KMS-11 (cell line): Measurements from ENCODE around the gene TGOLN2.
"Not testable (repeated sequence)": the region's sequence is repeated elsewhere in the genome, so short reads cannot be mapped to it uniquely, and the experiment has no call there.

Source experiments
- H2AFZ ChIP-seq: fragments of 200-600 bp; sonication (generic); 2 replicates; pipeline ENCODE4 v1.6.1; 2016; ENCODE audit warnings: antibody characterized with exemption, mixed run types, low read depth
- H3K27ac ChIP-seq: fragments of 200-600 bp; sonication (generic); 2 replicates; pipeline ENCODE4 v1.6.1; 2016; ENCODE audit warnings: mild to moderate bottlenecking, mixed run types
- H3K27me3 ChIP-seq: fragments of 200-600 bp; sonication (generic); 2 replicates; pipeline ENCODE4 v1.6.1; 2017; ENCODE audit warnings: mild to moderate bottlenecking, low read depth, mixed run types, moderate library complexity; ENCODE audit not compliant: insufficient read depth
- H3K36me3 ChIP-seq: fragments of 200-600 bp; sonication (generic); 2 replicates; pipeline ENCODE4 v1.6.1; 2017; ENCODE audit warnings: mild to moderate bottlenecking, mixed run types; ENCODE audit not compliant: insufficient read depth
- H3K4me1 ChIP-seq: fragments of 200-600 bp; sonication (generic); 2 replicates; pipeline ENCODE4 v1.6.1; 2016; ENCODE audit warnings: mild to moderate bottlenecking, low read depth, mixed run types; ENCODE audit not compliant: poor library complexity, severe bottlenecking
- H3K4me2 ChIP-seq: fragments of 200-600 bp; sonication (generic); 2 replicates; pipeline ENCODE4 v1.7.0; 2016; ENCODE audit warnings: mild to moderate bottlenecking, mixed run types
- H3K4me3 ChIP-seq: fragments of 200-600 bp; sonication (generic); IDR thresholded peaks from 2 replicates; pipeline ENCODE4 v1.6.1; 2017; ENCODE audit warnings: low read depth, low read length, mixed read lengths; ENCODE audit not compliant: insufficient read depth
- H3K79me2 ChIP-seq: fragments of 200-600 bp; sonication (generic); 2 replicates; pipeline ENCODE4 v1.6.1; 2016; ENCODE audit warnings: low read depth, mixed run types; ENCODE audit not compliant: insufficient read depth
- H3K9ac ChIP-seq: fragments of 200-600 bp; sonication (generic); 2 replicates; pipeline ENCODE4 v1.6.1; 2016; ENCODE audit warnings: mild to moderate bottlenecking, mixed run types
- H4K20me1 ChIP-seq: fragments of 200-600 bp; sonication (generic); 2 replicates; pipeline ENCODE4 v1.6.1; 2016; ENCODE audit warnings: mild to moderate bottlenecking, mixed run types; ENCODE audit not compliant: insufficient read depth
- TF ChIP-seq, protein P1 (sequence below): fragments of 200-600 bp; sonication (generic); conservative IDR thresholded peaks from 2 replicates; pipeline ENCODE4 v1.6.1; 2017; ENCODE audit warnings: low read depth, mild to moderate bottlenecking, antibody characterized with exemption, low read length, moderate library complexity, mixed read lengths

TGOLN2 gene

DNA sequence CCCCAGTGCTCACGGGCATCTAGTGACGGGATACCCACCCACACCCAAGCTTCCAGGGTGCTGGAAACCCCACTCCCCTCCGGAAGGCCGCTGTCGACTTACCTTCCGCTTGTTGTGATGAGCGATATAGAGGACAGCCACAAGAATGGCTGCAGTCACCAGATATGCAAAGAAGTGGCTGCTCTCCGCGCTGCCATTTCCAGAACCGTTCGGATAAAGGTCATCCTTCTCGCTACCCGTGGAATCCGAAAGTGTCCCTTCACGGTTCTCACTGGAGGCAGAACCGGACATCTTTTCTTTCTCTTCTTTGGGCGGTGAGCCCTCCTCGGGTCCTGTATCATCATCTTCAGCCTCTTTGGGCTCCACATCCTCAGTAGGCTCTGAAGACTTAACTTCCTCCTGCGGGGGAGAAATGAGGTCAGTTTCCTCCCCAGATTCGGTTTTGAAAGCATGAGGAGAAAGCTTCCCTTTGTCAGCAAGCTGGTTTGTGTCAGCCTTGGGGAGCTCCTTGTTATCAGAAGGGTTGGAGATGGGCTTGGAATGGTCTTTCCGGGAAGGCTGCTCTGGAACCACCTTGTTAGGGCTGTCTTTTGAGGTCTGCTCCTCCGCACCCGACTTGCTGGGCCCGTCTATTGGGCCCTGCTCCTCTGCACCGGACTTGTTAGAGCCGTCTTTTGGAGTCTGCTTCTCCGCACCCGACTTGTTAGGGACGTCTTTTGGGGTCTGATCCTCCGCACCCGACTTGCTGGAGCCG is 1.2 kb downstream of the TGOLN2 start:
- peaks cover 48% of the 10 kb centered on the region for H3K79me2 ChIP-seq
- peak overlapping the region; percentile 55 for H3K4me3 ChIP-seq
- H3K4me2 ChIP-seq: peak overlapping the region; percentile 83
- TF ChIP-seq, protein P1, sequence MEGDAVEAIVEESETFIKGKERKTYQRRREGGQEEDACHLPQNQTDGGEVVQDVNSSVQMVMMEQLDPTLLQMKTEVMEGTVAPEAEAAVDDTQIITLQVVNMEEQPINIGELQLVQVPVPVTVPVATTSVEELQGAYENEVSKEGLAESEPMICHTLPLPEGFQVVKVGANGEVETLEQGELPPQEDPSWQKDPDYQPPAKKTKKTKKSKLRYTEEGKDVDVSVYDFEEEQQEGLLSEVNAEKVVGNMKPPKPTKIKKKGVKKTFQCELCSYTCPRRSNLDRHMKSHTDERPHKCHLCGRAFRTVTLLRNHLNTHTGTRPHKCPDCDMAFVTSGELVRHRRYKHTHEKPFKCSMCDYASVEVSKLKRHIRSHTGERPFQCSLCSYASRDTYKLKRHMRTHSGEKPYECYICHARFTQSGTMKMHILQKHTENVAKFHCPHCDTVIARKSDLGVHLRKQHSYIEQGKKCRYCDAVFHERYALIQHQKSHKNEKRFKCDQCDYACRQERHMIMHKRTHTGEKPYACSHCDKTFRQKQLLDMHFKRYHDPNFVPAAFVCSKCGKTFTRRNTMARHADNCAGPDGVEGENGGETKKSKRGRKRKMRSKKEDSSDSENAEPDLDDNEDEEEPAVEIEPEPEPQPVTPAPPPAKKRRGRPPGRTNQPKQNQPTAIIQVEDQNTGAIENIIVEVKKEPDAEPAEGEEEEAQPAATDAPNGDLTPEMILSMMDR: no peak
- H4K20me1 ChIP-seq: 0 out of 2 replicates have a peak, but pooled peaks cover 8% of the 10 kb centered on the region
- H3K36me3 ChIP-seq: no peaks in the 10 kb centered on the region; the same call in 1 of the 2 replicates
- peak overlapping the region; percentile 93; the same call in 1 of the 2 replicates for H3K9ac ChIP-seq
- H3K4me1 ChIP-seq: peaks cover 46% of the 10 kb centered on the region
- H3K27me3 ChIP-seq: no peaks in the 10 kb centered on the region
- H2AFZ ChIP-seq: no peak overlapping the region
- H3K27ac ChIP-seq: peak overlapping the region; percentile 36

DNA sequence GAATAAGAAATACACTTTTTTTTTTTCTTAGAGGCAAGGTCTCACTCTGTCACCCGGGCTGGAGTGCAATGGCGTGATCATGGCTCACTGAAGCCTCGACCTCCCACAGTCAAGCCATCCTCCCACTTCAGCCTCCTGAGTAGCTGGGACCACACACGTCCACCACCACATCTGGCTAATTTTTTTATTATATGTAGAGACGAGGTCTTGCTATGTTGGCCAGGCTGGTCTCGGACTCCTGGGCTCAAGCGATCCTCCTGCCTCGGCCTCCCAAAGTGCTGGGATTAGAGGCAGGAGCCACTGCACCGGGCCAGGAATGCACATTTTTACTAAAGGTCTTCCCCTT is 2.4 kb downstream of the TGOLN2 start:
- Histone ChIP-seq H3K36me3 (no peaks in the 10 kb centered on the region; the same call in 1 of the 2 replicates), H3K4me1 (peaks cover 42% of the 10 kb centered on the region), H3K27ac (no peak overlapping the region), H2AFZ (no peak overlapping the region), H4K20me1 (0 out of 2 replicates have a peak, but pooled peaks cover 8% of the 10 kb centered on the region), H3K4me2 (peak overlapping the region; percentile 83), H3K4me3 (no peak overlapping the region), H3K9ac (no peak overlapping the region), H3K27me3 (no peaks in the 10 kb centered on the region), H3K79me2 (peaks cover 48% of the 10 kb centered on the region)
- TF ChIP-seq, protein P1: no peak

DNA sequence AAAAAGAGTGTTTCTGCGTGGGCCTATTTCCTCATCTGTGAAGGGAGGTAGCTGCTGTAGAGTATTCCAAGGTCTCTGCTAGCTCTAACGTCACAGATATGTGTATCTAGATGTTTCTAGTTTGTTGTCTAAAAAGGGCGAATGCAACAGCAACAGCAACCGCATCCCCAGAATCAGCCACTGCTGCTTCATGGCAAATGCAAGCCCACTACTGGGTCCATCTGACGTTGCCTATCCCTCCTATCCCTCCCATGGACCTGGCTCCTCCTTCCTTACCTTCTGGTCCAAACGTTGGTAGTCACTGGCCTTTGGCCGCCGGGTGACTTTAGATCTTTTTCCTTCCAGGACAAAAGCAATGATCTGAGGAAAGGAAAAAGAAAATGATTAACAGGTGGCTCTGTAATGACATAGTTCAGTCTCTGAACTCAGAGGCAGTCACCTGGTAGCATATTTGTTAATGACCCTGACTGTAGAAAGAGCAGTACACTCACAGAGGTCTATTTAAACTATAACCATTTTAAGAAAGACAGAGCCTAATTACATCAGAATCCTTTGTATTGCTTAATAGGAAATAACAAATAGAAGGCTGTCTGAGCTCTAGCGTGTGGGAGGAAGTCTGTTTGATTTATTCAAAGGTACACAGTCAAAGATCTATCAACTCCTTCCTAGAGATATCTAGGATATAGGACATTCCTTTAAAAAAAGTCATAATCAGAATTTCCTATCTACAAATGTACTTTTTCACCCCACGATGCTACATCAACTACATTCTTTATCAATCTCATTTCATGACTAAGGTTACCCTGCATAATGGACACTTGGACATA is 2.9 kb downstream of the TGOLN2 start:
- Histone ChIP-seq H2AFZ (no peak overlapping the region), H3K4me2 (peak overlapping the region; percentile 83), H3K27me3 (no peaks in the 10 kb centered on the region), H3K36me3 (no peaks in the 10 kb centered on the region; the same call in 1 of the 2 replicates), H4K20me1 (0 out of 2 replicates have a peak, but pooled peaks cover 8% of the 10 kb centered on the region), H3K9ac (no peak overlapping the region), H3K4me3 (no peak overlapping the region), H3K27ac (no peak overlapping the region), H3K79me2 (peaks cover 48% of the 10 kb centered on the region), H3K4me1 (peaks cover 37% of the 10 kb centered on the region)
- TF ChIP-seq, protein P1: no peak

DNA sequence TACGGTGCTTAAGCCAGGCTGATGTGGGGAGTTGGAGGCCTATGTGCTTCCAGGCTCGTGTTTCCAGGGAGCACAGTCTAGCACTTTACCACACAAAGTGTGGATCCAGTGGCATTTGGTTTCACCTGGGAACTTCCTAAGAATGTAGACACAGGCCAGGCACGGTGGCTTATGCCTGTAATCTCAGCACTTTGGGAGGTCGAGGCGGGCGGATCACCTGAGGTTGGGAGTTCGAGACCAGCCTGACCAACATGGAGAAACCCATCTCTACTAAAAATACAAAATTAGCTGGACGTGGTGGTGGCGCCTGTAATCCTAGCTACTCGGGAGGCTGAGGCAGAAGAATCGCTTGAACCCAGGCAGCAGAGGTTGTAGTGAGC is 3.8 kb downstream of the TGOLN2 start:
- H2AFZ ChIP-seq, H3K27ac ChIP-seq, H3K4me3 ChIP-seq, H4K20me1 ChIP-seq, H3K4me2 ChIP-seq, H3K36me3 ChIP-seq, H3K9ac ChIP-seq, H3K27me3 ChIP-seq: not testable (repeated sequence)
- H3K4me1 ChIP-seq: peaks cover 30% of the 10 kb centered on the region
- H3K79me2 ChIP-seq: peaks cover 48% of the 10 kb centered on the region
